Measurements from ENCODE around the gene IFI16.

The IFI16 gene

GRCh38 chr1:158969855-158970254, 39.9 kb upstream of the IFI16 start (continued):
- no peak for TF ChIP-seq YY2 (tag by site-specific recombination; IDR thresholded peaks at IDR 0.05)
- no peak for TF ChIP-seq MYNN (tag by site-specific recombination; IDR thresholded peaks at IDR 0.05; ENCODE audit: borderline replicate concordance)

DNA sequence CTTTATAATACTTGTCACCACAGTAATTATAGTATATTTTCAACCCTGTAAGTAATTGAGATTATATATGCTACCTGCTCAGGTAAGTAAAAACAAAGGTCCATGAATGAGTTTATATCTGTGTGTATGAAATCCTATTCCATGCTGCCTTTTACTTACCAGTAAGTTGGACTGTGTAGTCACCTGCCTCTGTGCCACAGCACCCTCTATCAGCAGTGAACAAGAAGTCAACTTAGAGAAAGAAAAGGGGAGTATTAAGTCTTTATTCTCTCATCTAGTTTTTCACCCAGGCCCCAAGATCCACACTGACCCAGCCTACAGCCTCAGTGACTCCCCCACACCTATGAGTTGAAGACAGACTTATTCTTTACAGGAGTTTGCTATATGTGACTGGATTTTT, 36.9 kb upstream of the IFI16 start:
- Histone ChIP-seq H3K9me3 (ENCODE audit: control insufficient read depth, insufficient read depth, low read depth, low read length) (no peaks in the 10 kb centered on the region), H3K27ac (ENCODE audit: extremely low read depth, low read depth, low read length) (no peak overlapping the region), H3K4me1 (ENCODE audit: control insufficient read depth, insufficient read depth, low read length) (no peaks in the 10 kb centered on the region), H3K36me3 (ENCODE audit: control insufficient read depth in 2 of 2, insufficient read depth in 1 of 2, low read length in 2 of 2) (no peaks in the 10 kb centered on the region), H3K4me3 (ENCODE audit: low read depth, low read length) (no peak overlapping the region)
- ChIA-PET POLR2A (no interaction called here), CTCF (no interaction called here)
- TF ChIP-seq ZNF19 (tag by site-specific recombination; IDR thresholded peaks at IDR 0.05; ENCODE audit: low read depth) (no peak), GFI1B (tag by site-specific recombination; IDR thresholded peaks at IDR 0.05) (no peak), EGR2 (tag by site-specific recombination; IDR thresholded peaks at IDR 0.05; ENCODE audit: low read depth) (no peak), ZSCAN23 (tag by site-specific recombination; IDR thresholded peaks at IDR 0.05) (no peak), ZNF558 (tag by site-specific recombination; IDR thresholded peaks at IDR 0.05) (no peak), TSHZ1 (tag by site-specific recombination; IDR thresholded peaks at IDR 0.05; ENCODE audit: borderline replicate concordance) (no peak), RBAK (tag by site-specific recombination; IDR thresholded peaks at IDR 0.05) (no peak), ZNF274 (IDR thresholded peaks at IDR 0.05; ENCODE audit: low read length) (no peak), ZNF274 (tag by site-specific recombination; IDR thresholded peaks at IDR 0.05; ENCODE audit: borderline replicate concordance) (no peak), ZNF416 (tag by site-specific recombination; IDR thresholded peaks at IDR 0.05) (no peak), ZNF140 (tag by site-specific recombination; IDR thresholded peaks at IDR 0.05) (no peak)
- TF ChIP-seq, protein P1, sequence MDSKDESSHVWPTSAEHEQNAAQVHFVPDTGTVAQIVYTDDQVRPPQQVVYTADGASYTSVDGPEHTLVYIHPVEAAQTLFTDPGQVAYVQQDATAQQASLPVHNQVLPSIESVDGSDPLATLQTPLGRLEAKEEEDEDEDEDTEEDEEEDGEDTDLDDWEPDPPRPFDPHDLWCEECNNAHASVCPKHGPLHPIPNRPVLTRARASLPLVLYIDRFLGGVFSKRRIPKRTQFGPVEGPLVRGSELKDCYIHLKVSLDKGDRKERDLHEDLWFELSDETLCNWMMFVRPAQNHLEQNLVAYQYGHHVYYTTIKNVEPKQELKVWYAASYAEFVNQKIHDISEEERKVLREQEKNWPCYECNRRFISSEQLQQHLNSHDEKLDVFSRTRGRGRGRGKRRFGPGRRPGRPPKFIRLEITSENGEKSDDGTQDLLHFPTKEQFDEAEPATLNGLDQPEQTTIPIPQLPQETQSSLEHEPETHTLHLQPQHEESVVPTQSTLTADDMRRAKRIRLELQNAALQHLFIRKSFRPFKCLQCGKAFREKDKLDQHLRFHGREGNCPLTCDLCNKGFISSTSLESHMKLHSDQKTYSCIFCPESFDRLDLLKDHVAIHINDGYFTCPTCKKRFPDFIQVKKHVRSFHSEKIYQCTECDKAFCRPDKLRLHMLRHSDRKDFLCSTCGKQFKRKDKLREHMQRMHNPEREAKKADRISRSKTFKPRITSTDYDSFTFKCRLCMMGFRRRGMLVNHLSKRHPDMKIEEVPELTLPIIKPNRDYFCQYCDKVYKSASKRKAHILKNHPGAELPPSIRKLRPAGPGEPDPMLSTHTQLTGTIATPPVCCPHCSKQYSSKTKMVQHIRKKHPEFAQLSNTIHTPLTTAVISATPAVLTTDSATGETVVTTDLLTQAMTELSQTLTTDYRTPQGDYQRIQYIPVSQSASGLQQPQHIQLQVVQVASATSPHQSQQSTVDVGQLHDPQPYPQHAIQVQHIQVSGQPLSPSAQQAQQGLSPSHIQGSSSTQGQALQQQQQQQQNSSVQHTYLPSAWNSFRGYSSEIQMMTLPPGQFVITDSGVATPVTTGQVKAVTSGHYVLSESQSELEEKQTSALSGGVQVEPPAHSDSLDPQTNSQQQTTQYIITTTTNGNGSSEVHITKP (tag by site-specific recombination; IDR thresholded peaks at IDR 0.05): no peak
- TF ChIP-seq, protein P2, sequence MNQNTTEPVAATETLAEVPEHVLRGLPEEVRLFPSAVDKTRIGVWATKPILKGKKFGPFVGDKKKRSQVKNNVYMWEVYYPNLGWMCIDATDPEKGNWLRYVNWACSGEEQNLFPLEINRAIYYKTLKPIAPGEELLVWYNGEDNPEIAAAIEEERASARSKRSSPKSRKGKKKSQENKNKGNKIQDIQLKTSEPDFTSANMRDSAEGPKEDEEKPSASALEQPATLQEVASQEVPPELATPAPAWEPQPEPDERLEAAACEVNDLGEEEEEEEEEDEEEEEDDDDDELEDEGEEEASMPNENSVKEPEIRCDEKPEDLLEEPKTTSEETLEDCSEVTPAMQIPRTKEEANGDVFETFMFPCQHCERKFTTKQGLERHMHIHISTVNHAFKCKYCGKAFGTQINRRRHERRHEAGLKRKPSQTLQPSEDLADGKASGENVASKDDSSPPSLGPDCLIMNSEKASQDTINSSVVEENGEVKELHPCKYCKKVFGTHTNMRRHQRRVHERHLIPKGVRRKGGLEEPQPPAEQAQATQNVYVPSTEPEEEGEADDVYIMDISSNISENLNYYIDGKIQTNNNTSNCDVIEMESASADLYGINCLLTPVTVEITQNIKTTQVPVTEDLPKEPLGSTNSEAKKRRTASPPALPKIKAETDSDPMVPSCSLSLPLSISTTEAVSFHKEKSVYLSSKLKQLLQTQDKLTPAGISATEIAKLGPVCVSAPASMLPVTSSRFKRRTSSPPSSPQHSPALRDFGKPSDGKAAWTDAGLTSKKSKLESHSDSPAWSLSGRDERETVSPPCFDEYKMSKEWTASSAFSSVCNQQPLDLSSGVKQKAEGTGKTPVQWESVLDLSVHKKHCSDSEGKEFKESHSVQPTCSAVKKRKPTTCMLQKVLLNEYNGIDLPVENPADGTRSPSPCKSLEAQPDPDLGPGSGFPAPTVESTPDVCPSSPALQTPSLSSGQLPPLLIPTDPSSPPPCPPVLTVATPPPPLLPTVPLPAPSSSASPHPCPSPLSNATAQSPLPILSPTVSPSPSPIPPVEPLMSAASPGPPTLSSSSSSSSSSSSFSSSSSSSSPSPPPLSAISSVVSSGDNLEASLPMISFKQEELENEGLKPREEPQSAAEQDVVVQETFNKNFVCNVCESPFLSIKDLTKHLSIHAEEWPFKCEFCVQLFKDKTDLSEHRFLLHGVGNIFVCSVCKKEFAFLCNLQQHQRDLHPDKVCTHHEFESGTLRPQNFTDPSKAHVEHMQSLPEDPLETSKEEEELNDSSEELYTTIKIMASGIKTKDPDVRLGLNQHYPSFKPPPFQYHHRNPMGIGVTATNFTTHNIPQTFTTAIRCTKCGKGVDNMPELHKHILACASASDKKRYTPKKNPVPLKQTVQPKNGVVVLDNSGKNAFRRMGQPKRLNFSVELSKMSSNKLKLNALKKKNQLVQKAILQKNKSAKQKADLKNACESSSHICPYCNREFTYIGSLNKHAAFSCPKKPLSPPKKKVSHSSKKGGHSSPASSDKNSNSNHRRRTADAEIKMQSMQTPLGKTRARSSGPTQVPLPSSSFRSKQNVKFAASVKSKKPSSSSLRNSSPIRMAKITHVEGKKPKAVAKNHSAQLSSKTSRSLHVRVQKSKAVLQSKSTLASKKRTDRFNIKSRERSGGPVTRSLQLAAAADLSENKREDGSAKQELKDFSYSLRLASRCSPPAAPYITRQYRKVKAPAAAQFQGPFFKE (tag by site-specific recombination; IDR thresholded peaks at IDR 0.05; ENCODE audit: borderline replicate concordance): no peak
- TF ChIP-seq, protein P3, sequence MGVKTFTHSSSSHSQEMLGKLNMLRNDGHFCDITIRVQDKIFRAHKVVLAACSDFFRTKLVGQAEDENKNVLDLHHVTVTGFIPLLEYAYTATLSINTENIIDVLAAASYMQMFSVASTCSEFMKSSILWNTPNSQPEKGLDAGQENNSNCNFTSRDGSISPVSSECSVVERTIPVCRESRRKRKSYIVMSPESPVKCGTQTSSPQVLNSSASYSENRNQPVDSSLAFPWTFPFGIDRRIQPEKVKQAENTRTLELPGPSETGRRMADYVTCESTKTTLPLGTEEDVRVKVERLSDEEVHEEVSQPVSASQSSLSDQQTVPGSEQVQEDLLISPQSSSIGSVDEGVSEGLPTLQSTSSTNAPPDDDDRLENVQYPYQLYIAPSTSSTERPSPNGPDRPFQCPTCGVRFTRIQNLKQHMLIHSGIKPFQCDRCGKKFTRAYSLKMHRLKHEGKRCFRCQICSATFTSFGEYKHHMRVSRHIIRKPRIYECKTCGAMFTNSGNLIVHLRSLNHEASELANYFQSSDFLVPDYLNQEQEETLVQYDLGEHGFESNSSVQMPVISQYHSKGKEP (tag by site-specific recombination; IDR thresholded peaks at IDR 0.05): no peak
- TF ChIP-seq, protein P4, sequence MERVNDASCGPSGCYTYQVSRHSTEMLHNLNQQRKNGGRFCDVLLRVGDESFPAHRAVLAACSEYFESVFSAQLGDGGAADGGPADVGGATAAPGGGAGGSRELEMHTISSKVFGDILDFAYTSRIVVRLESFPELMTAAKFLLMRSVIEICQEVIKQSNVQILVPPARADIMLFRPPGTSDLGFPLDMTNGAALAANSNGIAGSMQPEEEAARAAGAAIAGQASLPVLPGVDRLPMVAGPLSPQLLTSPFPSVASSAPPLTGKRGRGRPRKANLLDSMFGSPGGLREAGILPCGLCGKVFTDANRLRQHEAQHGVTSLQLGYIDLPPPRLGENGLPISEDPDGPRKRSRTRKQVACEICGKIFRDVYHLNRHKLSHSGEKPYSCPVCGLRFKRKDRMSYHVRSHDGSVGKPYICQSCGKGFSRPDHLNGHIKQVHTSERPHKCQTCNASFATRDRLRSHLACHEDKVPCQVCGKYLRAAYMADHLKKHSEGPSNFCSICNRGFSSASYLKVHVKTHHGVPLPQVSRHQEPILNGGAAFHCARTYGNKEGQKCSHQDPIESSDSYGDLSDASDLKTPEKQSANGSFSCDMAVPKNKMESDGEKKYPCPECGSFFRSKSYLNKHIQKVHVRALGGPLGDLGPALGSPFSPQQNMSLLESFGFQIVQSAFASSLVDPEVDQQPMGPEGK (tag by site-specific recombination; IDR thresholded peaks at IDR 0.05): no peak

All from HEK293 (cell line).